H1 (cell line): ENCODE data around the gene MAP4K4. TPM values are rescaled to one million over a fixed set of nuclear protein-coding genes. Genes with fewer than 3 reads are reported as not detected.

ENCODE experiments used
- CHD7 ChIP-seq: fragments of 300-600 bp; sonication (generic); IDR thresholded peaks from 2 replicates; pipeline ENCODE4 v1.7.1; 2012; ENCODE audit warnings: low read length, moderate library complexity, mild to moderate bottlenecking, inconsistent platforms; ENCODE audit not compliant: insufficient replicate concordance
- CTCF ChIP-seq, 3 experiments: IDR thresholded peaks; 1 replicate in 2 of 3; 2 replicates in 1 of 3; pipeline versions ENCODE4 v1.5.1 to v1.6.1; 2011; ENCODE audit warnings: low read length in 3 of 3, mild to moderate bottlenecking in 3 of 3, inconsistent platforms in 2 of 3, low read depth in 1 of 3, moderate library complexity in 1 of 3; ENCODE audit not compliant: insufficient read depth in 1 of 3; ENCODE audit errors: control extremely low read depth in 1 of 3
- E2F6 ChIP-seq: IDR thresholded peaks from 2 replicates; pipeline ENCODE4 v1.6.1; 2012; ENCODE audit warnings: inconsistent platforms
- TAF1 ChIP-seq: IDR thresholded peaks from 2 replicates; pipeline ENCODE4 v1.6.1; 2011; ENCODE audit warnings: mild to moderate bottlenecking, low read depth, low read length
- polyA plus RNA-seq, 7 experiments: library from polyadenylated mRNA; depleted of rRNA in 3 of 7; stranded (reverse) in 5 of 7; unstranded in 2 of 7; fragments of >200 nt in 5 of 7; fragments of 200-250 nt in 2 of 7; gene quantifications; 1 replicate in 5 of 7; 2 replicates in 1 of 7; 4 replicates in 1 of 7; pipeline versions ENCODE4 v1.2.1 to v1.2.3, GENCODE V29; 2011 to 2013; ENCODE audit warnings: missing spikeins in 2 of 7, mixed read lengths in 2 of 7
- total RNA-seq: library from RNA; stranded (reverse); fragmentation: NEBNext Ultra II Directional; extraction: Animal tissue kit (Norgen Biotek cat#: 25700); gene quantifications from 2 replicates; pipeline ENCODE4 v1.2.1, GENCODE V29; 2021

Gene MAP4K4
- total and polyA plus RNA-seq, 2 of the 8 experiments (the other 6 are each of a cell fraction or from before 2014, with no cell fraction given): 53.2 to 138 TPM

- no peak for TF ChIP-seq CHD7
- peak in 1 of 3 experiments; percentile 29; a peak in 1 of 4 replicates for TF ChIP-seq CTCF (IDR thresholded peaks at IDR 0.05; ENCODE audit: control extremely low read depth in 1 of 3, insufficient read depth in 1 of 3, low read depth in 1 of 3, low read length in 3 of 3)
- no peak for TF ChIP-seq E2F6
- no peak for TF ChIP-seq TAF1
- TF ChIP-seq, all 59 proteins: peak for 2
Observed at GRCh38 chr2:101873543-101873942, 176.0 kb downstream of the MAP4K4 start (continued).
